NCI-H2029 treated with DMSO at 0.1 percent for 48 hours (cell line): ENCODE measurements around the gene HYCC2.
"Not testable (repeated sequence)": the region's sequence is repeated elsewhere in the genome, so short reads cannot be mapped to it uniquely, and the experiment has no call there.

ENCODE experiments used
- DNase-seq: peaks from one replicate; lab custom pipeline; 2025; lab: John Stamatoyannopoulos, UW

Gene HYCC2

DNA sequence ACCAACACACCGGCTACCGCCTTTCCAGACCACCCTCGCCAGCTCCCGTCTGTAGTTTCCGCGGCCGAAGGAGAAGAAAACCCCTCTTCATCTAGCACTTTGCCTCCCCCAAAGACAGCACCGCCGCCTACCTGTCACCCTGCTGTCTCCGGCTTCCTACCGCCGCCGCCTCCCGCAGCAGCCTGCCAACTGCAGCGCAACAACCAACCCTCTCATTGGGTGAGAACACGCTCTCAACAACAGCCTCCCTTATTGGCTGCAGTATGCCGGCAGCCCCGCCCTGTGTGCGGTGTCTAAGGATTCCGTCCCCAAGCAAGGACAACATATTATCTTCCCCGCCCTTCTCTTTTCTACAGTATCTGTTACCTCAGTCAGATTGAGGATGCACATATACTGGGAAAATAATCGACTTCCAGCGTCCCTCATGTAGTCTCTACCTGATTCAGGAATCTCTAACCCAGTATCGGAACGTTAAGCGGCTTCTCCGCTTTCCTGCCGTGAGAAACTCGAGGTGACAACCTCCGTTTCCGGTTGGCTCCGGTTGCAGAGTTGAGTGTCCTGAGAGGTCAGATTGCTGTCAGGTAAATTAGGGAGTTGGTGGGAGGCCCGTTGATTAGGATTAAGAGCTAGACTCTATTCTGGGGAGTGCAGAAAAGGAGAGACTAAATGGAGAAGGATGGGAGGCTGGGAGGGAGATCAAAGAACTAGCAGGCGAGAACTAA lies at the start of gene HYCC2, which contains the start of gene NDUFB3:
Gene HYCC2, minus strand, starts transcription at position 193 of the 722 bp plus-strand sequence. CDS start 47,662 bp downstream, outside the sequence.
Gene NDUFB3, plus strand, starts transcription at position 523 of the 722 bp plus-strand sequence. CDS start 6,882 bp downstream, outside the sequence.
- DNase-seq, result peak; percentile 93

DNA sequence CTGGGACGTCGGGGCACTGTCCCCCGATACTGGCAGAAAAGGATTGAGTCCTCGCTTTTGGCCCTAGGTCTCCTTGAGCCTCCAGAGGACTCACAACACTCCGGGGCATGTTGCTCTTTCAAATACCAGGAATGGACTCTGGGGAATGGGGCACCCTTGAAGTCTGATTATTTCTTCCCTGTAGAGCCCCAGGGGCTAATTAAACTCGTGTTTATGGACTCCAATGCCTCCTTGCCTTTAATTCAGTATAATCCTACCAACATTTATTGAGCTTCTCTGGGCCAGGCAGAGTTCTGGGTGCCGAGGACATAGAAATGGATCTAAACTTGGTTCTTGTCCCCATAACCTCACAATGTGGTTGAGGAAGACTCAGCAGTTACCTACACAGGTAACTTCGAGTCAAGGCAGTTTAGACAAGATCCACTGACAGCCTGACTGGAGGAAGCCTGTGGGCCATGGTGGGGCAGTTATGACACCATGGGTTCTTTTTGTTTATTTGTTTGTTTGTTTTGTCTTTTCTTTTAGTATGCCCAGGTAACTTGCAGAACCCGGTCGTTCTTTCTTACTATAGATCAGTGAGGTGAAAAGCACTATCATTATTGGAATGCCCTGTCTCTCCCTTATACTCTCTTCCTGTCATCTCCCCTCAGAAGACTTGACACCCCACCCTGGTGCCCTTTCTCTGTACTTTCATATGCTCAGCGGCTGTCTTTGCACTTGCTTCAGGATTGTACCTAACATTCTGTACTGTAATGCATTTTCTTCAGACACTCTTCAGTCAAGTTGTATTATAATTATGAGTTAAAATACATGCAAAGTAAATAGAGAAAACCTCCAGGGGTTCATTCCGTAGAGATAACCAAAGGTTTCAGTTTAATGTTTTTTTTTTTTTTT lies 47.7 kb upstream of the HYCC2 start:
- DNase-seq, result no peak

GRCh38 chr2:201118121-201118960 lies 46.9 kb upstream of the HYCC2 start:
- DNase-seq, result peak; percentile 8

GRCh38 chr2:201117735-201118094 lies 46.2 kb upstream of the HYCC2 start:
- not testable (repeated sequence) for DNase-seq

DNA sequence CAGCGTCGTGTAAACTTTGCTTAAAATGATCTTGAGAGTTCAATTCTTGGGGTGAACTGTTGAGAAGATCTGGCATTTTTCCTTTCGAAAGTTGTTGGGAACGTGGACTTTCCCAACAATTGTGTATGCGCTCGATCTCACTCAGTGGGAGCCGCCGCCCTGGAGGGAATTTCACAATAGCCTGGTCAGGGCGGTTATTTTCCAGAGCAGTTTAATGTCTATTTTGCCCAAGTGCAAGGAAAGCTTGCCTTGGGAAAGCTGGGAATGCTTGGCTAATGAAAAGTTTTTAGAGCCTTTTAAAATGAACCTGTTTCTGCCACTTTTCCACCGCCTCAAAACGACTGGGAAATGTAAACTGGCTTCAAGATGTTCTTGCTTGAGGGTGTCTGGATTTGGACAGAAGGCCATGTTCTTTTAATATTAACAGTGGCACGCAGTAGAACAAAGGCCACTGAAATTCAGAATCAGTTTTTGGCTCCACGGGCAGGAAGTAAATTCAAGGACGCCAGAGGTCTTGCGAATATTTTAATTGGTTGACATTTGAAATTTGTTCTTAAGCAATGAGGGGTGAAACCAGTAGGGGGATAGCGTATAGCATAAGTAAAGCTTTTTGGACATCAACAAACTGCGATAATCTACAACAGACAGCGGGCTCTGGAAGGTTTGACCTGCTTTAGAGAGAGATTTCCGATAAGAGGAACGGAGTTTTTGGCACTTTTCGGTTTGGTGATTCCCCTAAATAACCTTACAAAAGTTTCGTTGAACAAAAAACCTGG lies 45.7 kb upstream of the HYCC2 start:
- DNase-seq, result peak; percentile 47

GRCh38 chr2:201116115-201116958 lies 44.9 kb upstream of the HYCC2 start, which contains the start of gene CFLAR:
CFLAR (plus strand) TSS chr2:201116164; CDS start chr2:201129866, 13,702 bp downstream.
- DNase-seq, result peak; percentile 17

GRCh38 chr2:201114846-201115245 lies 43.4 kb upstream of the HYCC2 start:
- DNase-seq, result no peak

DNA sequence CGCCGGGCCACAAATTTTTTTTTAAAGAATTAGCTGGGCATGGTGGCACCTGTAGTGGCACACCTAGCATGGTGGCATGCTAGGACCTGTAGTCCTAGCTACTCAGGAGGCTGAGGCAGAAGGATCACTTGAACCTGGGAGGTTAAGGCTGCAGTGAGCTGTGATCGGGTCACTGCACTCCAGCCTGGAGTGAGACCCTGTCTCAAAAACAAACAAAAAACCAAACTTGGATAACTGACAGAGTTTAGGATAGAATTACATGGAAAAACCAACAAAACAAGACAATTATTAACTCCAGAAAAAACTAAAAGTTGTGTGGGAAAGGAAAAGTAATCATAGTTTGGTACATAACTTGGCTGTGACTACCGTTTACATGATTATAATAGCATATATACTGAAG lies 42.9 kb upstream of the HYCC2 start:
- no peak for DNase-seq

DNA sequence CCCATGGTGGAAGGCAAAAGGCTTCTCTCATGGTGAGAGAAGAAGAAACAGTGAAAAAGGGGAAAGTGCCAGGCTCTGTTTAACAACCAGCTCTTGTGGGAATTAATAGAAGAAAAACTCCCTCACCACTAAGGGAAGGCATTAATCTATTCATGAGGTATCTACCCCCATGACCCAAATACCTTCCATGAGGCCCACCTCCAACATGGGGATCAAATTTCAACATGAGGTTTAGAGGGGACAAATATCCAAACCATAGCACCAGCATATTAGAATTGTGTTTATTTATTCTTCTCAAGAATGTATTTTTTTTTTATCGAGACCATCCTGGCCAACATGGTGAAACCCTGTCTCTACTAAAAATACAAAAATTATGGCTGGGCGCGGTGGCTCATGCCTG lies 39.6 kb upstream of the HYCC2 start:
- DNase-seq, result no peak

GRCh38 chr2:201110615-201111014 lies 39.1 kb upstream of the HYCC2 start:
- no peak for DNase-seq

DNA sequence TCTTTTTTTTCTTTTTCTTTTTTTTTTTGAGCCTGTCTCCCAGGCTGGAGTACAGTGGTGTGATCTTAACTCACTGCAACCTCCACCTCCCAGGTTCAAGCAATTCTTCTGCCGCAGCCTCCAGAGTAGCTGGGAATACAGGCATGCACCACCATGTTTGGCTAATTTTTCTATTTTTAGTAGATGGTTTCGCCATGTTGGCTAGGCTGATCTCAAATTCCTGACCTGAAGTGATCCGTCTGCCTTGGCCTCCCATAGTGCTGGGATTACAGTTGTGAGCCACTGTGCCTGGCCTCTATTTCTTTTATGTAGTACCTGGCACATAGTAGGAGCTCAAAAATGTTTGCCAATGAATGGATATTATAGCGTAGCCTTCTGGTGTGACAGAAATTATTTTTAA lies 37.7 kb upstream of the HYCC2 start:
- DNase-seq, result no peak

DNA sequence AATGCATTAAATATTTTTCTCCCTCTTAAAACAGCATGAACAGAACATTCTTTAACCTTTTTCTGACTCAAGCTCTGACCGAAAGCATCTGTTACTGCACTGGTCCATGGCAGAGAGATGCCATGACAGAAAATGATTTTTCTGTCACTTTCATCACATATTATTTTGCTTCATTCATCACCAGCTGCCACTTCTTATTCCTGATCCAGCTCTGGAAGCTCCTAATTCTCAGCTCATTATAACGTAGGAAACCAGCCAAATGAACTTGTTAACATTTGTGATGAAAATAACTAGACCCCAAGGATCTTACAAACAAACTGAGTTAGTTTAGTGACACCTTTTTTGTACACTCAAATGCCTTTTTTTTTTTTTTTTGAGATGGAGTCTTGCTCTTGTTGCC lies 36.9 kb upstream of the HYCC2 start:
- DNase-seq, result no peak

- no peak for DNase-seq
These were observed 36.2 kb upstream of the HYCC2 start for GRCh38 chr2:201107624-201108023.

GRCh38 chr2:201105759-201106158 lies 34.3 kb upstream of the HYCC2 start:
- no peak for DNase-seq

GRCh38 chr2:201100497-201100896 lies 29.0 kb upstream of the HYCC2 start:
- no peak for DNase-seq

- DNase-seq, result no peak
These were observed 22.1 kb upstream of the HYCC2 start for GRCh38 chr2:201093573-201093972.

- no peak for DNase-seq
These were observed 19.1 kb upstream of the HYCC2 start for GRCh38 chr2:201090574-201090973.

- DNase-seq, result no peak
These were observed 13.4 kb upstream of the HYCC2 start for GRCh38 chr2:201084863-201085262.

- no peak for DNase-seq
These were observed 3.5 kb upstream of the HYCC2 start for GRCh38 chr2:201074996-201075395.

DNA sequence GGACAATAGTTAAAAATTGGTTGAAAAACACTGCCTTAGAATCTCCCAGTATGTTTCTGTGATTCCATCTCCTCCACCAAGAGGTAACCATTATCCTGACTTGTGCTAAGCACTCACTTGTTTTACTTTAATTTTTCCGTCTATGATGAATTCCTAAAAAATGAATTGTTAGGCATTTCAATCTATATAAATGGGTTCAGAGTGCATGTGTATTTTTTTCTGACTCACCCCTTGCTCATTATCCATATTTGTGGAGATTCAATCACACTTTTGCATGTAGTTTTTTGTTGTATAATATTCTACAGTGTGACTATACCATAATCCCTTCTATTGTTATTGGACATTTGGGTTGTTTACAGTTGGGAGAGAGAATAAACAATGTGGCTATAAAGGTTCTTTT lies 1.6 kb upstream of the HYCC2 start:
- no peak for DNase-seq
